HepG2 (cell line): ENCODE measurements around the gene FHIT. TPM values are rescaled to one million over a fixed set of nuclear protein-coding genes. Genes with fewer than 3 reads are reported as not detected.

Experiments used
- ARID4A ChIP-seq: sonication (generic); formaldehyde crosslinking; IDR thresholded peaks from 2 replicates; pipeline ENCODE4 v1.5.0; 2020; ENCODE audit warnings: mild to moderate bottlenecking, missing genetic modification reagents, borderline replicate concordance
- ARNT ChIP-seq: fragments of 450-650 bp; IDR thresholded peaks from 2 replicates; pipeline ENCODE4 v1.6.1; 2017
- ATF1 ChIP-seq: IDR thresholded peaks from 2 replicates; pipeline ENCODE4 v1.6.1; 2016; ENCODE audit warnings: mild to moderate bottlenecking, control low read depth
- CAMTA2 ChIP-seq: sonication (generic); formaldehyde crosslinking; IDR thresholded peaks from 2 replicates; pipeline ENCODE4 v1.4.0; 2020; ENCODE audit warnings: mild to moderate bottlenecking, missing genetic modification reagents, borderline replicate concordance
- DZIP1 ChIP-seq: sonication (generic); formaldehyde crosslinking; IDR thresholded peaks from 2 replicates; pipeline ENCODE4 v1.5.0; 2020; ENCODE audit warnings: mild to moderate bottlenecking, missing genetic modification reagents
- FOSL2 ChIP-seq: sonication (generic); formaldehyde crosslinking; IDR thresholded peaks from 2 replicates; pipeline ENCODE4 v1.4.0; 2020; ENCODE audit warnings: missing genetic modification reagents
- MNT ChIP-seq: fragments of 450-650 bp; IDR thresholded peaks from 2 replicates; pipeline ENCODE4 v1.6.1; 2016
- PAX8 ChIP-seq: sonication (generic); formaldehyde crosslinking; IDR thresholded peaks from 2 replicates; pipeline ENCODE4 v1.8.0; 2022; ENCODE audit warnings: mild to moderate bottlenecking, missing genetic modification reagents, borderline replicate concordance
- SMARCE1 ChIP-seq: fragments of 450-650 bp; IDR thresholded peaks from 2 replicates; pipeline ENCODE4 v1.6.1; 2017; ENCODE audit warnings: borderline replicate concordance
- SMYD3 ChIP-seq: sonication (generic); formaldehyde crosslinking; IDR thresholded peaks from 2 replicates; pipeline ENCODE4 v1.8.1; 2023; ENCODE audit warnings: mild to moderate bottlenecking, missing genetic modification reagents
- SPEN ChIP-seq: sonication (generic); formaldehyde crosslinking; IDR thresholded peaks from 2 replicates; pipeline ENCODE4 v1.5.1; 2020; ENCODE audit warnings: low read depth, mild to moderate bottlenecking, missing genetic modification reagents
- THAP7 ChIP-seq: sonication (generic); formaldehyde crosslinking; IDR thresholded peaks from 2 replicates; pipeline ENCODE4 v1.8.1; 2023; ENCODE audit warnings: mild to moderate bottlenecking, missing genetic modification reagents
- ZBTB39 ChIP-seq: sonication (generic); formaldehyde crosslinking; IDR thresholded peaks from 2 replicates; pipeline ENCODE4 v1.5.0; 2020; ENCODE audit warnings: missing genetic modification reagents
- ZNF276 ChIP-seq: sonication (generic); formaldehyde crosslinking; IDR thresholded peaks from 2 replicates; pipeline ENCODE4 v1.4.0; 2020; ENCODE audit warnings: mild to moderate bottlenecking, low read depth, missing genetic modification reagents
- ZNF292 ChIP-seq: sonication (generic); formaldehyde crosslinking; IDR thresholded peaks from 2 replicates; pipeline ENCODE4 v1.8.1; 2022; ENCODE audit warnings: mild to moderate bottlenecking, low read depth, missing genetic modification reagents, borderline replicate concordance
- ZNF34 ChIP-seq: sonication (generic); formaldehyde crosslinking; IDR thresholded peaks from 2 replicates; pipeline ENCODE4 v1.4.0; 2020; ENCODE audit warnings: mild to moderate bottlenecking, missing genetic modification reagents, borderline replicate concordance
- ZNF430 ChIP-seq: sonication (generic); formaldehyde crosslinking; IDR thresholded peaks from 2 replicates; pipeline ENCODE4 v1.9.0; 2021; ENCODE audit warnings: mild to moderate bottlenecking, missing genetic modification reagents
- polyA plus RNA-seq, 8 experiments: library from polyadenylated mRNA; depleted of rRNA in 3 of 8; stranded (reverse) in 7 of 8; unstranded in 1 of 8; fragments of >200 nt; fragmentation: Illumina TruSeq in 4 of 8; extraction: Trizol in 4 of 8; gene quantifications; 2 replicates each; pipeline versions ENCODE4 v1.2.1 to v1.2.3, GENCODE V29; 2011 to 2016; ENCODE audit warnings: low read depth in 4 of 8, missing spikeins in 1 of 8, mixed read lengths in 1 of 8; ENCODE audit not compliant: insufficient read depth in 1 of 8
- total RNA-seq, 5 experiments: library from RNA; depleted of rRNA; stranded (reverse); fragments of >200 nt; fragmentation: Illumina TruSeq; extraction: Trizol; gene quantifications; 2 replicates each; pipeline ENCODE4 v1.2.3, GENCODE V29; 2016; ENCODE audit warnings: low read depth in 1 of 5

FHIT gene
- total and polyA plus RNA-seq, 2 of the 13 experiments (the other 11 are each of a cell fraction or from before 2014, with no cell fraction given) = 4.0 to 4.6 TPM

- TF ChIP-seq ZNF430 (CRISPR knock-in tag) = no peak
- peak; percentile 43; the same call in 1 of the 2 replicates for TF ChIP-seq ATF1
- TF ChIP-seq DZIP1 (CRISPR knock-in tag) = no peak
- no peak for TF ChIP-seq CAMTA2 (CRISPR knock-in tag)
- TF ChIP-seq ARID4A (CRISPR knock-in tag) = no peak
- no peak for TF ChIP-seq ZBTB39 (CRISPR knock-in tag)
- no peak for TF ChIP-seq THAP7
- TF ChIP-seq ARNT = no peak
- peak; percentile 57; the same call in 1 of the 2 replicates for TF ChIP-seq FOSL2
- TF ChIP-seq ZNF292 (CRISPR knock-in tag) = no peak
- no peak for TF ChIP-seq ZNF276 (CRISPR knock-in tag)
- TF ChIP-seq MNT = no peak
- no peak for TF ChIP-seq ZNF34 (CRISPR knock-in tag)
- TF ChIP-seq PAX8 = no peak
- TF ChIP-seq SMARCE1 = no peak
- TF ChIP-seq SPEN (CRISPR knock-in tag) = no peak
- TF ChIP-seq SMYD3 (CRISPR knock-in tag) = no peak
These were observed 284.1 kb downstream of the FHIT start (continued) for GRCh38 chr3:60967141-60967540.
